Vagina (tissue), 2 donors: Measurements from ENCODE around the gene LDLRAD4. TPM values are rescaled to one million over a fixed set of nuclear protein-coding genes. Genes with fewer than 3 reads are reported as not detected.
A peak's percentile ranks its signal among the peaks of the same experiment; 100 is the strongest.

Source experiments
- DNase-seq, 2 donors: peaks; one replicate each; pipeline ENCODE4 v3.0.0-alpha.2; 2017; ENCODE audit errors: extremely low spot score in 2 of 2
- H3K27ac ChIP-seq: fragments of 200-600 bp; sonication (generic); one replicate; pipeline ENCODE4 v1.5.1; 2019
- H3K27me3 ChIP-seq: fragments of 200-600 bp; sonication (generic); one replicate; pipeline ENCODE4 v1.5.1; 2019
- H3K36me3 ChIP-seq, 2 donors: fragments of 200-600 bp; sonication (generic); one replicate each; pipeline ENCODE4 v1.5.1; 2017 to 2019
- H3K4me1 ChIP-seq: fragments of 200-600 bp; sonication (generic); one replicate; pipeline ENCODE4 v1.5.1; 2019
- H3K4me3 ChIP-seq, 2 donors: fragments of 200-600 bp; sonication (generic); 1 replicate in 1 of 2; 2 replicates in 1 of 2; pipeline ENCODE4 v1.5.1; 2016 to 2019
- H3K9me3 ChIP-seq: fragments of 200-600 bp; sonication (generic); one replicate; pipeline ENCODE4 v1.5.1; 2019
- CTCF ChIP-seq, 3 experiments: fragments of 450-650 bp in 2 of 3; fragments of 200-600 bp in 1 of 3; sonication (generic) in 1 of 3; IDR thresholded peaks; one replicate each; pipeline ENCODE4 v1.5.1; 2017 to 2019; ENCODE audit warnings: antibody characterized with exemption in 3 of 3, mild to moderate bottlenecking in 2 of 3, moderate library complexity in 2 of 3
- POLR2A ChIP-seq, 2 donors: fragments of 450-650 bp; IDR thresholded peaks; one replicate each; pipeline ENCODE4 v1.6.1; 2017; ENCODE audit warnings: antibody characterized with exemption in 2 of 2, mild to moderate bottlenecking in 2 of 2, moderate library complexity in 2 of 2
- POLR2AphosphoS5 ChIP-seq, 2 donors: sonication (generic); formaldehyde crosslinking; IDR thresholded peaks; one replicate each; pipeline ENCODE4 v1.9.0; 2017; ENCODE audit warnings: antibody characterized with exemption in 2 of 2, mild to moderate bottlenecking in 2 of 2, low read depth in 1 of 2; ENCODE audit not compliant: insufficient read depth in 1 of 2
- intact Hi-C: fragments of 100-400 bp; cut with DNase I; formaldehyde crosslinking; loops from one replicate; pipeline ENCODE4 v1.15.1; 2023
- total RNA-seq: library from RNA; depleted of rRNA; stranded (reverse); fragments of >200 nt; gene quantifications from one replicate; pipeline ENCODE4 v1.2.3, GENCODE V29; 2016

The LDLRAD4 gene
- total RNA-seq, result 24.3 TPM

GRCh38 chr18:13218368-13218991, at the start of gene LDLRAD4:
Gene LDLRAD4, plus strand, starts transcription at chr18:13218760.
- H3K9me3 ChIP-seq, result no peaks in the 10 kb centered on the region
- no peaks in the 10 kb centered on the region for H3K27me3 ChIP-seq
- H3K36me3 ChIP-seq, result no peaks in the 10 kb centered on the region
- DNase-seq, result peak in 1 of 2 donors; percentile 88
- H3K4me3 ChIP-seq, result peak within 1 kb of the TSS; percentile 70 to 90
- TF ChIP-seq POLR2A (IDR thresholded peaks at IDR 0.05), result peak in 1 of 2 donors; percentile 18
- TF ChIP-seq POLR2AphosphoS5 (IDR thresholded peaks at IDR 0.05; ENCODE audit: insufficient read depth in 1 of 2, low read depth in 1 of 2), result peak in 1 of 2 donors; percentile 30
- TF ChIP-seq CTCF (IDR thresholded peaks at IDR 0.05), result no peak
- H3K27ac ChIP-seq, result peak within 1 kb of the TSS; percentile 87
- intact Hi-C loops, result loop anchor here (5.0 to 10.0 kb wide), 2 partner anchors 304 to 506 kb away; partner anchors contain the start of genes FAM210A and RNMT
- peaks cover 59% of the 10 kb centered on the region for H3K4me1 ChIP-seq

- TF ChIP-seq POLR2AphosphoS5 (IDR thresholded peaks at IDR 0.05; ENCODE audit: insufficient read depth in 1 of 2, low read depth in 1 of 2) (no peak), POLR2A (IDR thresholded peaks at IDR 0.05) (no peak)
- Histone ChIP-seq H3K36me3 (no peaks in the 10 kb centered on the region), H3K9me3 (no peaks in the 10 kb centered on the region), H3K4me3 (no peak overlapping the region), H3K27ac (no peak overlapping the region), H3K27me3 (no peaks in the 10 kb centered on the region), H3K4me1 (no peaks in the 10 kb centered on the region)
- DNase-seq, result no peak
- intact Hi-C loops, result no loop called here
Measured at GRCh38 chr18:13173578-13174145, 44.9 kb upstream of the LDLRAD4 start.

GRCh38 chr18:13175266-13175665, 43.3 kb upstream of the LDLRAD4 start:
- Histone ChIP-seq H3K27ac (no peak overlapping the region), H3K36me3 (no peaks in the 10 kb centered on the region), H3K4me1 (no peaks in the 10 kb centered on the region), H3K4me3 (no peak overlapping the region), H3K27me3 (no peaks in the 10 kb centered on the region), H3K9me3 (no peaks in the 10 kb centered on the region)
- DNase-seq, result no peak
- intact Hi-C loops, result no loop called here
- TF ChIP-seq CTCF (IDR thresholded peaks at IDR 0.05) (no peak), POLR2AphosphoS5 (IDR thresholded peaks at IDR 0.05; ENCODE audit: insufficient read depth in 1 of 2, low read depth in 1 of 2) (no peak), POLR2A (IDR thresholded peaks at IDR 0.05) (no peak)

- H3K27ac ChIP-seq, result no peak overlapping the region
- TF ChIP-seq POLR2AphosphoS5 (IDR thresholded peaks at IDR 0.05; ENCODE audit: insufficient read depth in 1 of 2, low read depth in 1 of 2) (no peak), CTCF (IDR thresholded peaks at IDR 0.05) (no peak), POLR2A (IDR thresholded peaks at IDR 0.05) (no peak)
- no peak for DNase-seq
- no peaks in the 10 kb centered on the region for H3K4me1 ChIP-seq
- no peak overlapping the region for H3K4me3 ChIP-seq
- intact Hi-C loops, result no loop called here
- no peaks in the 10 kb centered on the region for H3K9me3 ChIP-seq
- no peaks in the 10 kb centered on the region for H3K27me3 ChIP-seq
- H3K36me3 ChIP-seq, result no peaks in the 10 kb centered on the region
Measured at GRCh38 chr18:13175754-13176210, 42.8 kb upstream of the LDLRAD4 start.

- H3K27ac ChIP-seq, result no peak overlapping the region
Measured at GRCh38 chr18:13176847-13177246, 41.7 kb upstream of the LDLRAD4 start.

More at GRCh38 chr18:13176847-13177246, 41.7 kb upstream of the LDLRAD4 start:
- H3K36me3 ChIP-seq, result no peaks in the 10 kb centered on the region
- TF ChIP-seq POLR2A (IDR thresholded peaks at IDR 0.05) (no peak), CTCF (IDR thresholded peaks at IDR 0.05) (no peak), POLR2AphosphoS5 (IDR thresholded peaks at IDR 0.05; ENCODE audit: insufficient read depth in 1 of 2, low read depth in 1 of 2) (no peak)
- no peaks in the 10 kb centered on the region for H3K4me1 ChIP-seq
- DNase-seq, result no peak
- intact Hi-C loops, result no loop called here
- no peaks in the 10 kb centered on the region for H3K9me3 ChIP-seq
- H3K27me3 ChIP-seq, result no peaks in the 10 kb centered on the region
- H3K4me3 ChIP-seq, result no peak overlapping the region
